ENCODE measurements around the gene RAPH1.
"Not testable (repeated sequence)": the region's sequence is repeated elsewhere in the genome, so short reads cannot be mapped to it uniquely, and the experiment has no call there.

Gene RAPH1

GRCh38 chr2:203547356-203547755 is 12.3 kb upstream of the RAPH1 start:
- DNase-seq (ENCODE audit: insufficient read length) = no peak
- FAIRE-seq = no peak

GRCh38 chr2:203544402-203544801 is 9.3 kb upstream of the RAPH1 start:
- FAIRE-seq = no peak
- DNase-seq (ENCODE audit: insufficient read length) = no peak
- no peak for TF ChIP-seq POLR2AphosphoS5 (IDR thresholded peaks at IDR 0.05; ENCODE audit: low read depth, low read length)
- TF ChIP-seq POLR2A (IDR thresholded peaks at IDR 0.05; ENCODE audit: low read depth, low read length) = no peak
- no peak for TF ChIP-seq TAF1 (IDR thresholded peaks at IDR 0.05; ENCODE audit: borderline replicate concordance, low read depth, low read length)

More at GRCh38 chr2:203547356-203547755, 12.3 kb upstream of the RAPH1 start:
- TF ChIP-seq POLR2A (IDR thresholded peaks at IDR 0.05; ENCODE audit: low read depth, low read length) (no peak), TAF1 (IDR thresholded peaks at IDR 0.05; ENCODE audit: borderline replicate concordance, low read depth, low read length) (no peak), POLR2AphosphoS5 (IDR thresholded peaks at IDR 0.05; ENCODE audit: low read depth, low read length) (no peak)

GRCh38 chr2:203543898-203544328 is 8.8 kb upstream of the RAPH1 start:
- TF ChIP-seq POLR2A (IDR thresholded peaks at IDR 0.05; ENCODE audit: low read depth, low read length) = no peak
- no peak for TF ChIP-seq TAF1 (IDR thresholded peaks at IDR 0.05; ENCODE audit: borderline replicate concordance, low read depth, low read length)
- TF ChIP-seq POLR2AphosphoS5 (IDR thresholded peaks at IDR 0.05; ENCODE audit: low read depth, low read length) = no peak
- no peak for FAIRE-seq
- no peak for DNase-seq (ENCODE audit: insufficient read length)

GRCh38 chr2:203540598-203540997 is 5.5 kb upstream of the RAPH1 start:
- FAIRE-seq; DNase-seq (ENCODE audit: insufficient read length): not testable (repeated sequence)

- not testable (repeated sequence) for DNase-seq (ENCODE audit: insufficient read length); FAIRE-seq
Measured at GRCh38 chr2:203538237-203538636, 3.1 kb upstream of the RAPH1 start.

- not testable (repeated sequence) for FAIRE-seq; DNase-seq (ENCODE audit: insufficient read length)
Measured at GRCh38 chr2:203536586-203536951, 1.5 kb upstream of the RAPH1 start.

- DNase-seq (ENCODE audit: insufficient read length) (no peak), FAIRE-seq (no peak)
- no peak for TF ChIP-seq TAF1 (IDR thresholded peaks at IDR 0.05; ENCODE audit: borderline replicate concordance, low read depth, low read length)
- TF ChIP-seq POLR2AphosphoS5 (IDR thresholded peaks at IDR 0.05; ENCODE audit: low read depth, low read length) = no peak
- no peak for TF ChIP-seq POLR2A (IDR thresholded peaks at IDR 0.05; ENCODE audit: low read depth, low read length)
Measured at GRCh38 chr2:203535784-203536585, 884 bp upstream of the RAPH1 start.

- DNase-seq (ENCODE audit: insufficient read length) (peak; percentile 43), FAIRE-seq (peak; percentile 61)
- TF ChIP-seq POLR2A (IDR thresholded peaks at IDR 0.05; ENCODE audit: low read depth, low read length) (no peak), TAF1 (IDR thresholded peaks at IDR 0.05; ENCODE audit: borderline replicate concordance, low read depth, low read length) (no peak), POLR2AphosphoS5 (IDR thresholded peaks at IDR 0.05; ENCODE audit: low read depth, low read length) (no peak)
Measured at GRCh38 chr2:203534621-203535077, 452 bp downstream of the RAPH1 start.

GRCh38 chr2:203533676-203534591 is 1.2 kb downstream of the RAPH1 start:
- no peak for DNase-seq (ENCODE audit: insufficient read length)
- FAIRE-seq = no peak
- TF ChIP-seq POLR2A (IDR thresholded peaks at IDR 0.05; ENCODE audit: low read depth, low read length) (no peak), POLR2AphosphoS5 (IDR thresholded peaks at IDR 0.05; ENCODE audit: low read depth, low read length) (no peak), TAF1 (IDR thresholded peaks at IDR 0.05; ENCODE audit: borderline replicate concordance, low read depth, low read length) (no peak)

GRCh38 chr2:203532957-203533658 is 2.0 kb downstream of the RAPH1 start:
- DNase-seq (ENCODE audit: insufficient read length) = no peak
- TF ChIP-seq POLR2A (IDR thresholded peaks at IDR 0.05; ENCODE audit: low read depth, low read length) (no peak), POLR2AphosphoS5 (IDR thresholded peaks at IDR 0.05; ENCODE audit: low read depth, low read length) (no peak), TAF1 (IDR thresholded peaks at IDR 0.05; ENCODE audit: borderline replicate concordance, low read depth, low read length) (no peak)
- FAIRE-seq = no peak

GRCh38 chr2:203527719-203528118 is 7.4 kb downstream of the RAPH1 start:
- no peak for FAIRE-seq
- no peak for TF ChIP-seq POLR2AphosphoS5 (IDR thresholded peaks at IDR 0.05; ENCODE audit: low read depth, low read length)
- TF ChIP-seq POLR2A (IDR thresholded peaks at IDR 0.05; ENCODE audit: low read depth, low read length) = no peak
- TF ChIP-seq TAF1 (IDR thresholded peaks at IDR 0.05; ENCODE audit: borderline replicate concordance, low read depth, low read length) = no peak
- DNase-seq (ENCODE audit: insufficient read length) = no peak

GRCh38 chr2:203513268-203513667 is 21.8 kb downstream of the RAPH1 start:
- FAIRE-seq; DNase-seq (ENCODE audit: insufficient read length): not testable (repeated sequence)

All from GM12892 (cell line).